Activated effector memory CD4-positive, alpha-beta T cell treated with Interleukin-2 at 50 U/mL for 16 hours (primary cell): ENCODE data around the gene TUSC2.

Experiments used
- DNase-seq: peaks from one replicate; pipeline ENCODE4 v3.0.0-alpha.2; 2020

TUSC2 gene

GRCh38 chr3:50334339-50335075, 6.5 kb upstream of the TUSC2 start:
- no peak for DNase-seq

- DNase-seq: no peak
Measured at GRCh38 chr3:50333744-50334328, 5.8 kb upstream of the TUSC2 start.

- DNase-seq: no peak
Measured at GRCh38 chr3:50331364-50331907, 3.4 kb upstream of the TUSC2 start.

- no peak for DNase-seq
Measured at GRCh38 chr3:50330330-50330729, 2.3 kb upstream of the TUSC2 start.

GRCh38 chr3:50327129-50327528, 894 bp downstream of the TUSC2 start:
- no peak for DNase-seq

GRCh38 chr3:50326182-50326541, 1.9 kb downstream of the TUSC2 start:
- DNase-seq: no peak

- no peak for DNase-seq
Measured at GRCh38 chr3:50325497-50326181, 2.4 kb downstream of the TUSC2 start.

- no peak for DNase-seq
Measured at GRCh38 chr3:50325113-50325480, 2.9 kb downstream of the TUSC2 start.

- peak; percentile 47 for DNase-seq
Measured at GRCh38 chr3:50324351-50325112, 3.5 kb downstream of the TUSC2 start.

- DNase-seq: no peak
Measured at GRCh38 chr3:50323614-50324199, 4.3 kb downstream of the TUSC2 start.

- DNase-seq: no peak
Measured at GRCh38 chr3:50323092-50323600, 4.9 kb downstream of the TUSC2 start.

GRCh38 chr3:50322386-50323091, 5.5 kb downstream of the TUSC2 start, which contains the start of gene HYAL2:
TSS of gene HYAL2 (minus strand) at chr3:50322745. CDS start at chr3:50320489, 2,256 bp downstream.
- no peak for DNase-seq

- no peak for DNase-seq
Measured at GRCh38 chr3:50322115-50322385, 6.0 kb downstream of the TUSC2 start.

GRCh38 chr3:50321336-50322114, 6.5 kb downstream of the TUSC2 start:
- DNase-seq: peak; percentile 81

- DNase-seq: no peak
Measured at GRCh38 chr3:50320853-50321335, 7.1 kb downstream of the TUSC2 start.

- DNase-seq: no peak
Measured at GRCh38 chr3:50319894-50320625, 8.0 kb downstream of the TUSC2 start.

- DNase-seq: no peak
Measured at GRCh38 chr3:50319181-50319893, 8.7 kb downstream of the TUSC2 start.

GRCh38 chr3:50318615-50319014, 9.4 kb downstream of the TUSC2 start:
- no peak for DNase-seq

- DNase-seq: no peak
Measured at GRCh38 chr3:50318163-50318562, 9.9 kb downstream of the TUSC2 start.

GRCh38 chr3:50317300-50317699, 10.7 kb downstream of the TUSC2 start:
- no peak for DNase-seq
